ENCODE data around the gene PHLDA1. TPM values are rescaled to one million over a fixed set of nuclear protein-coding genes. Genes with fewer than 3 reads are reported as not detected.

Gene PHLDA1
- total RNA-seq, 1 experiment from 2014 or later: 34.9 TPM

DNA sequence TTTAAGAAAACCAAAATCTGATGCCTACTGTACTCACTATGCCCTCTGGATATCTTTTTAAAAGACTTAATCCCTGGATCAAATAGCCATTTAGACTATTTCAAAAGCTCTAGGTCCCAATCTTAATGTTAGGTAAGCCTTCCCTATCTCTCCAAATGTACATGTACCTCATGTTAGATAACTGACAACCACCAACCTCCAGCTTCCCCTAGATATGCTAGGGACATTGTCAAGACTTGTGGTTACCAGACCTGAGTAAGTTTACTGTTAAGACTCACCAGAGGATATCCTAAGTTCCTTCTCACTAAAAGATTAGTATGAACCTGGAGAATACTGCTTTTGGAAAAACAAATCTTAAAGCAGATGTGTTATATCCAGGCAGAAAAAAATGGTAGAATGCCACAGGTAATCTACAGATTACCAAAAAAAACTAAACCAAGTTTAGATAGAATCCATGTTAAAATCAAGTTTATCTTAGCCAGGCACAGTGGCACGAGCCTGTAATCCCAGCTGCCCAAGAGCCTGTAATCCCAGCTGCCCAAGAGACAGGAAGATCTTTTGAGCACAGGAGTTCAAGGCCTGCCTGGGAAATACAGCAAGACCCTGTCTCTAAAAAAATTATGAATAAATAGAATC is 43.2 kb upstream of the PHLDA1 start:
- Mint-ChIP-seq H3K27ac (peak overlapping the region; percentile 80; the same call in 1 of the 2 replicates), H3K4me1 (peaks cover 74% of the 10 kb centered on the region), H3K36me3 (peaks cover 18% of the 10 kb centered on the region), H3K27me3 (ENCODE audit: low read depth) (no peaks in the 10 kb centered on the region), H3K9me3 (no peaks in the 10 kb centered on the region), H3K4me3 (no peak overlapping the region)
- ATAC-seq (no peak), DNase-seq (ENCODE audit: low spot score) (no peak)
- CTCF ChIA-PET: no interaction called here
- TF ChIP-seq, protein P1, sequence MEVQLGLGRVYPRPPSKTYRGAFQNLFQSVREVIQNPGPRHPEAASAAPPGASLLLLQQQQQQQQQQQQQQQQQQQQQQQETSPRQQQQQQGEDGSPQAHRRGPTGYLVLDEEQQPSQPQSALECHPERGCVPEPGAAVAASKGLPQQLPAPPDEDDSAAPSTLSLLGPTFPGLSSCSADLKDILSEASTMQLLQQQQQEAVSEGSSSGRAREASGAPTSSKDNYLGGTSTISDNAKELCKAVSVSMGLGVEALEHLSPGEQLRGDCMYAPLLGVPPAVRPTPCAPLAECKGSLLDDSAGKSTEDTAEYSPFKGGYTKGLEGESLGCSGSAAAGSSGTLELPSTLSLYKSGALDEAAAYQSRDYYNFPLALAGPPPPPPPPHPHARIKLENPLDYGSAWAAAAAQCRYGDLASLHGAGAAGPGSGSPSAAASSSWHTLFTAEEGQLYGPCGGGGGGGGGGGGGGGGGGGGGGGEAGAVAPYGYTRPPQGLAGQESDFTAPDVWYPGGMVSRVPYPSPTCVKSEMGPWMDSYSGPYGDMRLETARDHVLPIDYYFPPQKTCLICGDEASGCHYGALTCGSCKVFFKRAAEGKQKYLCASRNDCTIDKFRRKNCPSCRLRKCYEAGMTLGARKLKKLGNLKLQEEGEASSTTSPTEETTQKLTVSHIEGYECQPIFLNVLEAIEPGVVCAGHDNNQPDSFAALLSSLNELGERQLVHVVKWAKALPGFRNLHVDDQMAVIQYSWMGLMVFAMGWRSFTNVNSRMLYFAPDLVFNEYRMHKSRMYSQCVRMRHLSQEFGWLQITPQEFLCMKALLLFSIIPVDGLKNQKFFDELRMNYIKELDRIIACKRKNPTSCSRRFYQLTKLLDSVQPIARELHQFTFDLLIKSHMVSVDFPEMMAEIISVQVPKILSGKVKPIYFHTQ (CRISPR knock-in tag; IDR thresholded peaks at IDR 0.05): no peak
- TF ChIP-seq RORB (CRISPR knock-in tag; IDR thresholded peaks at IDR 0.05) (no peak), NFE2L1 (CRISPR knock-in tag; IDR thresholded peaks at IDR 0.05) (no peak)
- POLR2A ChIA-PET: interaction anchor here (1.5 kb wide), 1 partner anchor 8 kb away, joined by 6 read pairs; no protein-coding TSS in a partner anchor

DNA sequence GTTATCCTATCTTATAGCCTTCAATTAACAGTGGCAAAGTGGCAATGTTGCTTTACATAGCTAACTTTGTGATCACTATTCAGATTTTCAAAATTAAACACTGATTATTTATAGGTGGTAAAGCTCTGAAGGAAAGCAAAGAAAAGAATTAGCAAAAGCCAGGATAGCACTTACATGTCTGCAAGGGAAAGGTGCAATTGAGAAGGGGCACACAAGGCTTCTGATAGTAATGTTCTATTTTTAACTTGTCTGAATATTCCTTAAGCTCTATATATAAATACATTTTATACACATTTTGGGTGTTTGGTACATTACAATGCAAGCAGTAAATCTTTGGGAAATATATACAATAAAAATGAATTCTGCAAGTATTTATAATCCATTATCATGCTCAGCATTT is 42.0 kb upstream of the PHLDA1 start:
- H3K4me3 Mint-ChIP-seq: no peak overlapping the region
- H3K27ac Mint-ChIP-seq: no peak overlapping the region
- TF ChIP-seq NR1H2 (CRISPR knock-in tag; IDR thresholded peaks at IDR 0.05): no peak
- TF ChIP-seq, protein P2, sequence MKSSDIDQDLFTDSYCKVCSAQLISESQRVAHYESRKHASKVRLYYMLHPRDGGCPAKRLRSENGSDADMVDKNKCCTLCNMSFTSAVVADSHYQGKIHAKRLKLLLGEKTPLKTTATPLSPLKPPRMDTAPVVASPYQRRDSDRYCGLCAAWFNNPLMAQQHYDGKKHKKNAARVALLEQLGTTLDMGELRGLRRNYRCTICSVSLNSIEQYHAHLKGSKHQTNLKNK (CRISPR knock-in tag; IDR thresholded peaks at IDR 0.05): no peak
- TF ChIP-seq PRRX2 (CRISPR knock-in tag; IDR thresholded peaks at IDR 0.05): no peak
- TF ChIP-seq, protein P3, sequence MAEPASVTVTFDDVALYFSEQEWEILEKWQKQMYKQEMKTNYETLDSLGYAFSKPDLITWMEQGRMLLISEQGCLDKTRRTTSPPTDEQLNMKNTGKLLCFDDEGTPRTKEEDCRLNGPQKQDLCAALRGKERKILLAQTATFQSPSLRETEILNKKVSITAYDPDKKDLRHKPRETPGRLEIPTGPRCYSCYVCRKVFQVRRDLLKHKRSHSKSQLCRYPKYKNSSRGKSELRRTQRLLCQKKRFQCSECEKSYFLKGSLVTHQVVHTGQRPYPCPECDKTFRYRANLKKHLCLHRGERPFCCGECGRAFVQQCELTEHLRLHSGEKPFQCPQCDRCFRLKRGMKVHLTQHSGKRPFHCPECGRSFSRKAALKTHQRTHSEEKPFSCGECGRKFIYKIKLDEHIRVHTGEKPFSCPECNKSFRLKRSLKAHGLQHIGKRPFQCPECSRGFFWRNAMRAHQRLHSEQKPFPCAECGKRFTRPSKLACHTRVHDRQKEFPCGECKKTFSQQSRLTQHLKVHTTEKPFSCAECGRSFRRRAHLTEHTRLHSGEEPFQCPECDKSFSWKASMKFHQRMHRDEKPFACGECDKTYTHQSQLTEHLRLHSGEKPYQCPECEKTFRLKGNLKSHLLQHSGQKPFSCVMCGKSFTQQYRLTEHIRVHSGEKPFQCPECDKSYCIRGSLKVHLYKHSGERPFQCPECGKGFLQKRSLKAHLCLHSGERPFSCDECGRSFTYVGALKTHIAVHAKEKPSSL (CRISPR knock-in tag; conservative IDR thresholded peaks at IDR 0.05): no peak
- TF ChIP-seq ESRRA (CRISPR knock-in tag; IDR thresholded peaks at IDR 0.05; ENCODE audit: borderline replicate concordance): no peak
- TF ChIP-seq, protein P4, sequence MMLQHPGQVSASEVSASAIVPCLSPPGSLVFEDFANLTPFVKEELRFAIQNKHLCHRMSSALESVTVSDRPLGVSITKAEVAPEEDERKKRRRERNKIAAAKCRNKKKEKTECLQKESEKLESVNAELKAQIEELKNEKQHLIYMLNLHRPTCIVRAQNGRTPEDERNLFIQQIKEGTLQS (CRISPR knock-in tag; conservative IDR thresholded peaks at IDR 0.05): no peak
- no peak for TF ChIP-seq HMGA2 (CRISPR knock-in tag; IDR thresholded peaks at IDR 0.05)
- TF ChIP-seq EMX1 (CRISPR knock-in tag; IDR thresholded peaks at IDR 0.05): no peak
- TF ChIP-seq GTF2I (CRISPR knock-in tag; conservative IDR thresholded peaks at IDR 0.05): no peak
- TF ChIP-seq KAT7 (CRISPR knock-in tag; IDR thresholded peaks at IDR 0.05; ENCODE audit: borderline replicate concordance): no peak
- TF ChIP-seq CBFB (CRISPR knock-in tag; IDR thresholded peaks at IDR 0.05; ENCODE audit: low read depth): no peak
- TF ChIP-seq ZNF138 (CRISPR knock-in tag; conservative IDR thresholded peaks at IDR 0.05): no peak
- POLR2A ChIA-PET: interaction anchor here (1.5 kb wide), 1 partner anchor 10 kb away, joined by 6 read pairs; no protein-coding TSS in a partner anchor
- CTCF ChIA-PET: no interaction called here
- H3K9me3 Mint-ChIP-seq: no peaks in the 10 kb centered on the region
- H3K4me1 Mint-ChIP-seq: peaks cover 72% of the 10 kb centered on the region
- no peak for ATAC-seq
- no peak for DNase-seq (ENCODE audit: low spot score)
- H3K27me3 Mint-ChIP-seq (ENCODE audit: low read depth): no peaks in the 10 kb centered on the region
- peaks cover 23% of the 10 kb centered on the region for H3K36me3 Mint-ChIP-seq

DNA sequence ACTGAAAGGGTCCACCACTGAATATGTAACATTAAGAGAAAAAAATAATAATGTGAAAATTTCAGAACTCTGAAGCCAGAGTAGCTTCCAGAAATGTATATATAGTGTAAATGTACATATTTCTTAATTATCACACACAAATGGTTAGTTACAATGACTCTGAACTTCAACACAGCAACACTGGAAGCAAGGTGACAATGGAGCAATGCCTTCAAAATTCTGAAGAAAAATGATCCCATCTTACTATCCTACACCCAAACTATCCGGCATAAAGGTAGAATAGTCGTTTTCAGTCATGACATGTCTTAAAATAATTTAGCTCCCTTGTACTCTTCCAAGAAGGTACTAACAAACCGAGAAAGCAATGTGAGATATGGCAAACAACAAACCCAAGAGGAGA is 41.0 kb upstream of the PHLDA1 start:
- ChIA-PET POLR2A (no interaction called here), CTCF (no interaction called here)
- Mint-ChIP-seq H3K27me3 (ENCODE audit: low read depth) (no peaks in the 10 kb centered on the region), H3K36me3 (peaks cover 33% of the 10 kb centered on the region), H3K27ac (peak overlapping the region; percentile 35; the same call in 1 of the 2 replicates), H3K4me3 (no peak overlapping the region), H3K9me3 (no peaks in the 10 kb centered on the region), H3K4me1 (peaks cover 74% of the 10 kb centered on the region)
- no peak for TF ChIP-seq FOXJ3 (CRISPR knock-in tag; IDR thresholded peaks at IDR 0.05; ENCODE audit: borderline replicate concordance)
- TF ChIP-seq, protein P5, sequence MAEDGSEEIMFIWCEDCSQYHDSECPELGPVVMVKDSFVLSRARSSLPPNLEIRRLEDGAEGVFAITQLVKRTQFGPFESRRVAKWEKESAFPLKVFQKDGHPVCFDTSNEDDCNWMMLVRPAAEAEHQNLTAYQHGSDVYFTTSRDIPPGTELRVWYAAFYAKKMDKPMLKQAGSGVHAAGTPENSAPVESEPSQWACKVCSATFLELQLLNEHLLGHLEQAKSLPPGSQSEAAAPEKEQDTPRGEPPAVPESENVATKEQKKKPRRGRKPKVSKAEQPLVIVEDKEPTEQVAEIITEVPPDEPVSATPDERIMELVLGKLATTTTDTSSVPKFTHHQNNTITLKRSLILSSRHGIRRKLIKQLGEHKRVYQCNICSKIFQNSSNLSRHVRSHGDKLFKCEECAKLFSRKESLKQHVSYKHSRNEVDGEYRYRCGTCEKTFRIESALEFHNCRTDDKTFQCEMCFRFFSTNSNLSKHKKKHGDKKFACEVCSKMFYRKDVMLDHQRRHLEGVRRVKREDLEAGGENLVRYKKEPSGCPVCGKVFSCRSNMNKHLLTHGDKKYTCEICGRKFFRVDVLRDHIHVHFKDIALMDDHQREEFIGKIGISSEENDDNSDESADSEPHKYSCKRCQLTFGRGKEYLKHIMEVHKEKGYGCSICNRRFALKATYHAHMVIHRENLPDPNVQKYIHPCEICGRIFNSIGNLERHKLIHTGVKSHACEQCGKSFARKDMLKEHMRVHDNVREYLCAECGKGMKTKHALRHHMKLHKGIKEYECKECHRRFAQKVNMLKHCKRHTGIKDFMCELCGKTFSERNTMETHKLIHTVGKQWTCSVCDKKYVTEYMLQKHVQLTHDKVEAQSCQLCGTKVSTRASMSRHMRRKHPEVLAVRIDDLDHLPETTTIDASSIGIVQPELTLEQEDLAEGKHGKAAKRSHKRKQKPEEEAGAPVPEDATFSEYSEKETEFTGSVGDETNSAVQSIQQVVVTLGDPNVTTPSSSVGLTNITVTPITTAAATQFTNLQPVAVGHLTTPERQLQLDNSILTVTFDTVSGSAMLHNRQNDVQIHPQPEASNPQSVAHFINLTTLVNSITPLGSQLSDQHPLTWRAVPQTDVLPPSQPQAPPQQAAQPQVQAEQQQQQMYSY (CRISPR knock-in tag; IDR thresholded peaks at IDR 0.05): no peak
- TF ChIP-seq GABPB1 (CRISPR knock-in tag; IDR thresholded peaks at IDR 0.05): no peak
- no peak for TF ChIP-seq SOX15 (CRISPR knock-in tag; IDR thresholded peaks at IDR 0.05)
- TF ChIP-seq ETV6 (CRISPR knock-in tag; IDR thresholded peaks at IDR 0.05): no peak
- no peak for TF ChIP-seq ZNF423 (CRISPR knock-in tag; IDR thresholded peaks at IDR 0.05)
- TF ChIP-seq NR3C1 (CRISPR knock-in tag; conservative IDR thresholded peaks at IDR 0.05; ENCODE audit: low read depth): no peak
- TF ChIP-seq NR1H2 (CRISPR knock-in tag; IDR thresholded peaks at IDR 0.05): no peak
- no peak for TF ChIP-seq RORB (CRISPR knock-in tag; IDR thresholded peaks at IDR 0.05)
- no peak for TF ChIP-seq ZNF232 (CRISPR knock-in tag; IDR thresholded peaks at IDR 0.05)
- TF ChIP-seq NFE2L1 (CRISPR knock-in tag; IDR thresholded peaks at IDR 0.05): no peak
- TF ChIP-seq IRF2 (CRISPR knock-in tag; IDR thresholded peaks at IDR 0.05; ENCODE audit: borderline replicate concordance, low read depth): no peak
- ATAC-seq (no peak), DNase-seq (ENCODE audit: low spot score) (no peak)

Measured in WTC11 (cell line).